TTC549 (cell line): ENCODE data around the gene MSGN1.

Source experiments
- FAIRE-seq: peaks from 2 replicates; lab custom pipeline; 2012; peaks lifted over from hg19 to GRCh38; lab: Jason Lieb, UNC

MSGN1 gene

DNA sequence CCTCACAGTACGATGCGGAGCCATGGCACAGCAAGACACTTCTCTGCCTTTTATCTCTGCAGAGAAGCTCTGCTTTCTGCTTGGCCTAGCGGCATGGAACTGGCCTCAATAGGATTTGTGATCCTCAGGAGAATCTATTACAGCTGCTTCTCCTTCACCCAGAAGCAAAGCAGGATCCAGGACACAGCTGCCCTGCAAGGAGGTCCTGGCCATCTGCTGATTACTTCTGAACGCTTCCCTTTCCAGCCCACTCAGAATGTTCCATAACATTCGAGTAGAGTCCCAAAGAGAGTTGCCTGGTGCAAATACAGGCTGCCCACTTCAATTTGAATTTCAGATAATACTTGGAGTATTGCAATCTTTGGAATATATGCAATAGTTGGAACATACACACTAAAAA lies 33.0 kb downstream of the MSGN1 start:
- FAIRE-seq = no peak

DNA sequence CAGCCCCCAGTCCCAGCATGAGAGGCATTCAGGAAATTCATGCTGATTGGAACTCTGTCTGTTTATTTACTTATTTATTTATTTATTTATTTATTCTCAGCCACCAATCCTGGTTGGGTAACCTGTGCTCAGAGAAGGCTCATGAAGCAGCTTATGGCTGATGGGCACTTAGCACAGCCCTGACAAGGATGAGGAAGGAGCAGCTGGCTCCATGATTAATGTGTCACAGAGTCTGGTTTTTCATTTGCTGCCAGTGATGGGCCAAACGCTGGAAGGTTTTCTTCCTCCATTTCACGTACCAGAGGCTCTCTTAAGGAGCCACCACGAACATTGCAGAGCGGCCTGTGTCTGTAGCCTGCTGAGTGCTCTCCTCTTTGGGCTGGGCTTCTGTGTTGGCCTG lies 33.9 kb downstream of the MSGN1 start:
- FAIRE-seq = no peak

DNA sequence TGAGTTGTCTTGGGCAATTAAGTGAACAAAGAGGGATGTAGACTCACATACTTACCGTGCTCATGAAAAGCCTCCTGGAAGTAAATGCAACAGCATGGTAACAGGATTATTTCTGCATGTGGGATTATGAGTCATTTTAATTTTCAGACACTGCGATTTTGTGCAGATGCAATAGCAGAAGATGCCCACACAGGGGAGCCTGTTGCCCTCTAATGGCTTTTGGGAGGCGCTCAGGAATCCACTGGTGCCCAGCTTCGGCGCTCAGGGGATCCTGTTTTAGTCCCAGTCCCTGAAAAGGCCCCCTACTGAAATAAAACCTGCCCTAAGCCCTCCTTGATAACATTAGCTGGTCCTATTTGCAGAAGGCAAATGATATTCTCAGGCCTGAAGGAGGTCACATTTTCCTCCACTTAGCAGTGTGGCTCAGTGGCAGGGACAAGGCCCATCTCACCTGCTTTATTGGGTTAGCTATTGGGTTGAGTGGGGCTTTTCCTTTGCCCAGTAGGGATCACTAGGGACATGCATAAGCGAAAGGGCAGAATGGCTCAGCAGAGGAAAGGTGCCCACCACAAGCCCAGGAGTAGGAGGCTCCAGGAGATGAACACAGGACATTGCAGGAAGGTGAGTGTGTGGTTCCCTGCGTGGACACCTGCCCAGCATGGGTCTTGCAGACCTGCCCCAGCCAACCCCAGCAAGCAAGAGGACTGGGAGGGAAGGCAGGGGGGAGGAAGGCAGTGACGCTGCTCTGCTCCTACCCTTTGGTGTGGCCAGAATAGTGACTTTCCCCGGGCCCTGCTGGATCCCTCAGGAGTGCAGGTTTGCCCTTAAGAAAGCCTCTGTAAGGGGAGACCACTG lies 35.7 kb downstream of the MSGN1 start:
- no peak for FAIRE-seq

DNA sequence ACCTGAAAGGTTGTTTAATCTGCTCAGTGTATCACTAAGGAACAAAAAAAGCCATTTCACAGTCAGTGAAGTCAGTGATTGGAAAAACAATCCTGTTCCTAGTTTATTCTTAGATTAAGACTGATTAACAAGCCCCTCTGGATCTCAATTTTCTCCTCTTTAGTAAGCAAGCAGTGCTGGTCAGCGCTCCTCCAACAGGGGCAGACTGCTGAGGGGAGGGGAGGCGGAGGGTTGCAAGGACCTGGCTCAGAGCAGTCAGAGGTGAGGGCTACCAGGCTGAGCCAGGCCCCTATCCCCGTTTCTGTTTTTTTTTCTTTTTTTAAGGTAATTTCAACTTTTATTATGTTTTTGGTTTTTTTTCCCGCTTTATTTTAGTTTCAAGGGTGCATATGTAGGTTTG lies 37.5 kb downstream of the MSGN1 start:
- no peak for FAIRE-seq

DNA sequence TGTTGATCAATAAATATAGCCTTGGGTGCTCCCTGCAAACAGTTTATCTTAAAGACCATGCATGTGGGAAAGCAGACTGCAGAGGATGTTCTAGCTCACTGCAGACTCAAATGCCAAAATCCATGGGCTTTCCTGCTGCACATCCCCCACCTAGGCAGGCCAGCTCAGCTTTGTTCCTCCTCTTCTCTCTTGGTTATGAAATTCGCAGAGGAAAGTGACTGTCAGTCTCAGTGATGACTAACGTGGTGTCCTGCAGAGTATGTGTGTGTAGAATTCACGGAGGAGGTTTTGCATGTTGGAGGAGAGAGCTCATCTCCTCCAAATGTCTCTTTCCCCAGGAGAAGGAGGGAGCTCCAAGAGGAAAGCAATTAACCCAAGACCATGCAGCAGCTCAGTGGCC lies 40.8 kb downstream of the MSGN1 start:
- FAIRE-seq = no peak

DNA sequence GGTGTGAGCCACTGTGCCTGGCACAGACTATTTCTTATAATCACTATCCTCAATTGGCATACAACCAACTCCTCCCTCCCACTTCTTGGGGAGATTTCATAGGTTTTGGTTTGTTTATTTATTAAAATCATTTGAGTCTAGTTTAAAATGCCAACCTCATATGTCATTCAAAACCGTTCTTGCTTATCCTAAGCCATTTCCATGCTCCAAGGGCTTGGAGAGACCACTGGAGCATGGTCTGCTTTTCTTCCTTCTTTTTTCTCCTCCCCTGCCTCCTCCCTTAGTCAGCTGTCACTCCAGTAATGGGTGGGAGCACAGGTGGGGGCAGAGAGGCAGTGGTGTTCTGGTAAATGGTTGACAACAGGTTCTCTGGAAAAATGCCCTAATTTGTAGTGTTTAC lies 41.8 kb downstream of the MSGN1 start:
- no peak for FAIRE-seq

DNA sequence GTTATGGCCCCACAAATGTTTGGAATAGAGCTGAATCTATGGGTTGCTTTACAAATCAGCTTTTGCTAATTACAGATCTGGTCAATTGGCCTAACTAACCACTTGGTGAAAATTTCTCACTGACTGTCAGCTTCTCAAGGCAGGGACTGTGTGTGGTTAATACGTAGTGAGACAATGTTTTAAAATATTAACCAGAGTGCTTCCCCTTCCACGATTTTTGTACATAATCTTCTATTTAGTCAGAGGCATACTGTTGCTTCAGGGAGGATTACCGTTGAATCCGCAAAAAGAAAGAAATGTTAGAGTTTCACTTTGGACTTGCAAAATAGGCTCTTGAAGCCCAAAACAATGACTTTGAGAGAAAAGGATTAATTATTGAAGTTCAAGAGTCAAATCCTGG lies 47.3 kb downstream of the MSGN1 start:
- no peak for FAIRE-seq

DNA sequence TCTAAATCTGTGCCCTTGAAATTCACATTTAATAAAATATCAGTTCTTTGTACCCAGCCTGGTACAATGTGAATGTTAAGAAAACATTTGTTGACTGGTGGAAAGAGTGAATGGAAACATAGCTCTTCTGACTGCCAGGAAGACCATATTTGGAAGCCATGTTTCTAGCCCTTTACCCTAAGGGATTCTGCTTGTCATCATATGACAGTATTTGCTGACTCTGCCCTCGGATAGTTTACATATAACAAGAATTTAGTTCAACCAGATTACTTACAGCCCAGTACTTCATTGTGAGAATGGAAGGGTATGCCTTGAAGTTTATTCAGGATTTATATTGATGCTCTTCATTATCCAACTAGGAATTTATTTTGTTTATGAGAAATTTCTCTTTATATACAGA lies 48.4 kb downstream of the MSGN1 start:
- FAIRE-seq = no peak

DNA sequence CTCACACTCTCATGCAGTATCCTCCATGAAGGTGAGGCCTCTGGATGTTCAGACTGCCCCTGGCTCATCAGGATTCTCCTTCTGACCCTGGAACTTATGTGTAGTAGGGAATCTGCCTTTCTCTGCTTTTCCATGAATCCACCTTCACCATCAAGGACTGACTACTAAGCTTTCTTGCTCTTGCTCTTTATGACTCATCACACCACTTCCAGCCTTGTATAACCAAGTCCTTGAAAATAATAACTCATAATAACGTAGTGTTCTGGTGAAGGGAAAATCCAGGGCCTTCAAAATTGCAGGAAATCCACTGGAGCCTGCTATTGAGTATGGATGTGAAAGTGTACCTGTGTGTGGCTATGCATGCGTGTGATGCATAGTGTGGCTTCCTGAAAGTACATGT lies 50.9 kb downstream of the MSGN1 start:
- FAIRE-seq = no peak
